ENCODE measurements around the gene OR4A47.
"Not testable (repeated sequence)": the region's sequence is repeated elsewhere in the genome, so short reads cannot be mapped to it uniquely, and the experiment has no call there.

OR4A47 gene
- long read RNA-seq, donor 1, result 0 reads
- long read RNA-seq, donor 2, result 0 reads
- long read RNA-seq, donor 3, result 0 reads
- long read RNA-seq, donor 4, result 0 reads
- long read RNA-seq, donor 5, result 0 reads
- long read RNA-seq, donor 6, result 0 reads
- long read RNA-seq, donor 7, result 0 reads
- long read RNA-seq, donor 8, result 0 reads

DNA sequence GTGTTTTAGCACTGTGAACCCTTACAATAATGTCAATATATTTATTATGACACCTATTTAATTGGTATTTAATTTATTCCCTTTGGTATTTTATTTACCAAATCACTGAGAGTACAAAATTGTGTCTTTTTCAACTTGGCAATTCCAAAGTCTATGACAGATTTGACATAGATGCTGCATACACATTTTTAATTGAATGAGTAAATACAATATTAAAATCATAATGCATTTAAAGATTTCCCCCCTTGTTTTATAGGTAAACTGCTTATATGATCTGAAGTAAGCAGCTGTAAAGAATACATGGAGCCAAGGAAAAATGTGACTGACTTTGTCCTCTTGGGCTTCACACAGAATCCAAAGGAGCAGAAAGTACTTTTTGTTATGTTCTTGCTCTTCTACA lies at the start of gene OR4A47:
Gene OR4A47, plus strand, starts transcription at position 301 of the 400 bp plus-strand sequence. Its CDS starts 0 bp downstream, at position 301.
- DNase-seq, result not testable (repeated sequence)

DNA sequence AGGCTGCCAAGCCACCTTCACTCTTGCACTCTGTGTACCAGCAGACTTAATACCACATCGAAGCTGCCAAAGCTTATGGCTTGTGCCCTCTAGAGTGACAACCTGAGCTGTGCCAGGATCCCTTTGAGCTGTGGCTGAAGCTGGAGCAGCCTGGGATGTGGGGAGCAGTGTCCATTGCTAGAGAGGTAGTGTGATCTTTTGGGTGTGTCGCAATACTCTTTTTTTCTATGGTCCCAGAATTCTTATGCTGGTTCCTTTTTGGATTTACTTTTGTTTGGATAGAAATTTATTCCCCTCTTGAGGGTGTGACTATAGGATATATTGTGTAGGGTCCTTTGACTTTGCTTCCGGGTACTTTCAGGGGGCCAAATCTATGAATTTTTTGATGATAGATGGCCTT lies 32.7 kb upstream of the OR4A47 start:
- not testable (repeated sequence) for DNase-seq

DNA sequence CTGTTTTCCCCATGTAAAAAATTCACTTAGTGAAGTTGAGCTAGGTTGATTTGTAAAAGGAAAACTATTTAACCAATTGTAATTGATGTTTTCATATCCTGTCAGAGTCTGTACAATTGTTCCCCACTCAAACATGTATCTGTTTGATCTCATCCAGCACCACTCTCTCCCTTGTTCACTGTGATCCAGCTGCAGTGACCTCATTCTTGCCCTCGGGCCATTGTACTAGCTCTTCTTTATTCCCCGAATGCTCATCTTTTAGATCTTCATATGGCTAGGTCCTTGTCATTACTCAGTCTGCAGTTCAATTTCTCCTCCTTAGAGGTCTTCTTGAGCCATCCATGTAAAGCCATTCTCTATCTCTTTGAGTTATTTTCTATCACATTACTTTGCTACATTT lies 14.6 kb upstream of the OR4A47 start:
- DNase-seq, result not testable (repeated sequence)

DNA sequence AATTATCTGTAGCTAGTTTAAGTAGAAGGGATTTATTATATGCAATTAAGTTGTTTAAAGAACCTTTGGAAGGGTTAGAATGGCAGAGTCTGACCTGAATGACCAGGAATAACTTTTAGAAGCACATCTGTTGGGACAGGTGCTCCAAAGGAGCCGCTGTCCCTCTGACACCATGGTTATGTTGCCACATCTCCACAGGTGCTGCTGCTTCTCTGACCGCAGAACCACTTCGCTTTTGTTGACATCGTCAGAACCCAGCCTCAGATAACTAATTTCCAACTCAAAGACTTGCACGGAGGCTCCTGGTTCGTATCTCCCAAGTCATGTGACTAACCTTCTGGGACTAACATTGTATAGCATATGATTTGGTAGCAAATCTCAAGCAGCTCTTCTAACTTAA lies 13.9 kb upstream of the OR4A47 start:
- not testable (repeated sequence) for DNase-seq

DNA sequence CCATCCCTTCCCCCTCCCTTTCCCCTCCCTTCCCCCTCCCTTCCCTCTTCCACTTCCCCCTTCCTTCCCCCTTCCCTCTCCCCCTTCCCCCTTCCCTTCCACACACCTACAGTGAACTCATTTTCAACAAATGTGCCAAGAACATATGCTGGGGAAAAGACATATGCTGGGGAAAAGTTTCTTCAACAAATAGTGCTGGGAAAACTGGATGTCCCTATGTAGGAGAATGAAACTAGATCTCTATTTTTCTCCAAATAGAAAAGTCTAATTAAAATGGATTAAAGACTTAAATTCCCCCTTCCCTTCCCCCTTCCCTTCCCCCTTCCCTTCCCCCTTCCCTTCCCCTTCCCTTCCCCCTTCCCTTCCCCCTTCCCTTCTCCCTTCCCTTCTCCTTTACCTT lies 17.6 kb downstream of the OR4A47 start:
- not testable (repeated sequence) for DNase-seq

GRCh38 chr11:48538991-48539390 lies 50.4 kb downstream of the OR4A47 start:
- DNase-seq, result no peak
